SH-SY5Y (cell line): ENCODE measurements around the gene PCSK5.

Experiments used
- GATA2 ChIP-seq: IDR thresholded peaks from 2 replicates; pipeline ENCODE4 v1.6.1; 2011; ENCODE audit warnings: mild to moderate bottlenecking, low read depth, low read length
- GATA3 ChIP-seq: IDR thresholded peaks from 2 replicates; pipeline ENCODE4 v1.6.1; 2011; ENCODE audit warnings: low read depth, mild to moderate bottlenecking, low read length, moderate library complexity

- TF ChIP-seq GATA3 (no peak), GATA2 (no peak)
These were observed 312.9 kb downstream of the PCSK5 start for GRCh38 chr9:76203373-76203772.
